GM19438 (cell line): Measurements from ENCODE around the gene ABCG8.
A peak's percentile ranks its signal among the peaks of the same experiment; 100 is the strongest.

Experiments used
- ATAC-seq: cut with Tn5 transposase; IDR thresholded peaks from one replicate; pipeline ENCODE4 v1.9.1; 2021; ENCODE audit warnings: low read depth; ENCODE audit not compliant: unreplicated experiment

Gene ABCG8

GRCh38 chr2:43853141-43854081, 14.6 kb downstream of the ABCG8 start:
- no peak for ATAC-seq

- no peak for ATAC-seq
Observed at GRCh38 chr2:43854671-43855070, 15.9 kb downstream of the ABCG8 start.

GRCh38 chr2:43855292-43855691, 16.5 kb downstream of the ABCG8 start:
- ATAC-seq, result no peak

DNA sequence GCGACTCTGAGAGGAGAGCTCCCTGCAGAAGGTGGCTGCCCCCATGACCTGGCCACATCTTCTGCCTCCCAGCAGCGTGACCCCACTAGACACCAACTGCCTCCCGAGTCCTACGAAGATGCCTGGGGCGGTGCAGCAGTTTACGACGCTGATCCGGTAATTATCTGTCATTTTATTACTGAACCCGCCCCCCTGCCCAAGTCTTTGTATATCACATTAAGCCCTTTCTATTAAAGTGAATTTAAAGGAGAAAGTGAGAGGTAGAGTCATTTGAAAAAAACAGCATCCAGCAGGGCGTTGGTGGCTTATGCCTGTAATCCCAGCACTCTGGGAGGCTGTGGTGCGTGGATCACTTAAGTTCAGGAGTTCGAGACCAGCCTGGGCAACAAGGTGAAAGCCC, 33.4 kb downstream of the ABCG8 start:
- ATAC-seq, result no peak

GRCh38 chr2:43874776-43875451, 36.1 kb downstream of the ABCG8 start:
- no peak for ATAC-seq

- peak; percentile 70 for ATAC-seq
Observed at GRCh38 chr2:43877782-43878464, 39.2 kb downstream of the ABCG8 start.

DNA sequence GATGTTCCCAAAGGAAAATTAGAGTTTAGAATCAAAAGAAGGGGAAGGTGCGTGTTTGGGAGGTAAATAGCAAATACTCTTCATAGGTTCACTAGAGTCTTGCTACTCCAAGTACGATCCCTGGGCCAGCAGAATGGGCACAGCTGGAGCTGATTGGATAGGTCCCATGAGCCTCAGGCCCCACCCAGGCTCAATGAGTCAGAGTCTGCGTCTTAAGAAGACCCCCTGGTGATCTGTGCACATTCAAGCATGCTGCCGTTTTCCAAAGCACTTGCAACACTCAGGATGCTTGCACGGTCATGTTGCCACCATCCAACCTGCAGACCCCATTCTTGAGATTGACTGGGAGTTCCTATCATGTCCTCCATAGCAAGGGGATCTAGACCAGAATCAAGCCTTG, 40.5 kb downstream of the ABCG8 start:
- ATAC-seq, result no peak

DNA sequence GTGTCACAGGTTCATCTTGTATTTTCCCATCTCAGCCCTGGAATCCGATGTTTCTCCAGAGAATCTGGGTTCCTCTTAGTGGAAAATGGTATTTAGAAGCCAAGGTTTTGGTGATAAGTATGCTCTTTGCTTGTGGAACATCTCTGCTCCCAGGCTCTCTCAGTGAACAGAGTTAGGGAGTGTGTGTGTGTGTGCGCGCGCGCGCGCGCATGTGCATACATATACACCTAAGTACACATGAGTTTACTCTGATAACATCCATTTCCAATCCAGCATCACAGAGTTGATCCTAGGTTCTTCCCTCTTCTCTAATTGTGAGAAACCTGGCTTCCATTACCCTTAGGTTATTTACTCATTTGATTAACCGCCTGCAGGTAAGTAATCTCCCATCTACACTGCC, 41.7 kb downstream of the ABCG8 start:
- no peak for ATAC-seq

- no peak for ATAC-seq
Observed at GRCh38 chr2:43880952-43881351, 42.2 kb downstream of the ABCG8 start.

DNA sequence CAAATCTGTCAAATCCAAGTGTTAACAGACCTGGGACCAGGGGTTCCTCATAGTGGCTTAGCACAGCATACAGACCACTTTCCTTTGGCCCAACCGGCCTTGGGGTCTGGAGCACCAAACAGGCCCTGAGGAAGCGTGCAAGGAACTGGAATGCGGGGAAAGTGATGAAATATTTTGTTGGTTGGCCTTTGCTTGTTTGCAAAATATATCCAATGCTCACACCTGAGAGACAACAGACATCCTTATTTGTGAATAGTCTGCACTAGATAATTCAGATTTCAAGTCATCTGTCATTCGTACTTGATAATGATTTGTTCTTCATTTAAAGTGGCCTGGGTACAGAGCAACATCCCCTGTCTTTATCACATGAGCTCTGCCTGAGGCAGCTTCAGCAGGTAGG, 43.5 kb downstream of the ABCG8 start:
- ATAC-seq, result no peak

GRCh38 chr2:43884689-43885088, 45.9 kb downstream of the ABCG8 start:
- ATAC-seq, result no peak

DNA sequence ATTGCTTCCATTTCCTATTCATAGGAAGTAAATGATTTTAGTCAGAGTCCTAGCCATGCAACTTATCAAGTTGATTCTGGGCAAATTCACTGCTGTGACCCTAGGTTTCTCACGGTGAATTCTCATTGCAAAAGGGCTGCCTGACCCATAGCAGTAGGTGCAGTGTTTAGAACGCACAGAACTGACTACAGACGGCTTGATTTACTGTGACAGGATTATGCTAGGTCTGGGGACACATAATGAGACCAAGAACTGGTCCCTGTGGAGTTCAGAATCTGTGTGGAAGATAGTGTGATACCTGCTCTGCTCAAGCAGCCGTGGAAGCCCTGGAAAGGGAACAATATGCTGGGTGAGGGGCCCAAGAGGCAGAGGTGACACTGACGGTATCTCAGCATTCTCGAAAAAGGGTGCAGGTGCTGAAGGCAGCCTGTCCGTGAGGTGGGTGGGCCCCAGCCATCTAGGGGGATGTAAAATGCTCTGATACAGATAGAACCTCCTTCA, 46.4 kb downstream of the ABCG8 start:
- no peak for ATAC-seq

GRCh38 chr2:43887176-43887575, 48.4 kb downstream of the ABCG8 start:
- ATAC-seq, result no peak

DNA sequence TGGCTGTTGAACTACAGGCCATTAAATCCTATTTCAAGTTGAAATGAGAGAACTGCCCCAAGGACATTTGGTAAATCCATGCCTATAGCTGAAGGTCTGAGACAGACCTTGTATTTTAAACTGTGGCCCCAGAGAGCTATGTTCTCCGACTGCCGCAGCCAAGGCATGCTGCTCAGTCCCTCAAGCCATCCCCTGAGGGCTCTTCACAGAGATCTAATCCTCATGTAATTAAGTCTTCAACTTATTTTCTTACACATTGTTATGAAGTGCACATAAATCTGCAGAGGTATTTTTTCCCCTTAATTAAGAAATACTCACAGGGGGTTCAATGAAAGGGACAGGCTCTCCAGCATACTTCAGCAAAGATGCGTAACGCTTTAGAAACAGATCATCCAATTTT, 50.6 kb downstream of the ABCG8 start:
- ATAC-seq, result no peak

DNA sequence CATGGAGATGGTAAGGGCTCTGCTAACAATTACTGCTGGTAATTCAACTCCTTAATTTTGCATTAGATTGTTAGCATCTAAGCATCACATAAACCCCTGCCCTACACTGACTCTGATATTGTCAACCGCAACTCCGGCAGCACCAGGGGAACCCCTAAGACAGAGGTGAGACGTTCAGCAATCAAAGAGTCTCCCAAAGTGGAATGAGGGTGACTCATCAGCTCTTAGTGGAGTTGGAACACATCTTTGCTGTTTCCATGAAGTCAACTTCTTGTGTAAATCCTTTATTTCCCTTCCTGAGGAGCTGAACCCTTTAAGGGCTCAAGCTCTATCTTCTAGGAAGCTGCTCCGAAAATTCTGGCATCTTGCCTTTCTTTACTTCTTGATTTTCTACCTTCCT, 52.1 kb downstream of the ABCG8 start:
- no peak for ATAC-seq

DNA sequence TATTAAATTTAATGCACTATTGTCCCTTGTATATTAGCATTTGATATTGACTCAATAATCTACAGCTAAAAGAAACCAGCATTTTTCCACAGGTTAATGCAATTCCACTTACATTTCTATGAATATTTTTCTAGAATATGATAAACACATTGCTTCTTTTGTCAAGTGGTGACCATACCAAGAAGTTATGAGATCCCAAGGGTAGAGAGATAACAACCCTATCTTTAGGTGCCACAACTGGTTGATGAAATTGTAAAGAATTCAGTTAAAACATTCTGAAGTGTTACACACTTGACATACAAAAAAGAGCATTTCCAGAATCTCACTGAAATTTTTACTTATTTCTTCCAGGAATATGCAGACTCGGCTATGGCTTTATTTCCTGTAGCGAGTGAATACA, 56.0 kb downstream of the ABCG8 start:
- ATAC-seq, result no peak

GRCh38 chr2:43896906-43897305, 58.1 kb downstream of the ABCG8 start:
- ATAC-seq, result no peak

GRCh38 chr2:43897492-43897891, 58.7 kb downstream of the ABCG8 start:
- ATAC-seq, result no peak

- ATAC-seq, result no peak
Observed at GRCh38 chr2:43898134-43898837, 59.5 kb downstream of the ABCG8 start.

GRCh38 chr2:43898838-43899346, 60.1 kb downstream of the ABCG8 start:
- ATAC-seq, result no peak
